Regular cardiac myocyte (primary cell): ENCODE results near the gene PGR. TPM values are rescaled to one million over a fixed set of nuclear protein-coding genes. Genes with fewer than 3 reads are reported as not detected.

Experiments used
- total RNA-seq: library from RNA; depleted of rRNA; stranded (reverse); fragments of >200 nt; gene quantifications from 2 replicates; pipeline ENCODE4 v1.2.3, GENCODE V29; 2014

Gene PGR
- under 0.01 and 0.19 TPM in 2 replicates for total RNA-seq

GRCh38 chr11:101129203-101129943 lies at the start of gene PGR:
PGR (minus strand) TSS chr11:101129813; CDS start chr11:101129070, 743 bp downstream.

